Measurements from ENCODE around the gene CENPK. TPM values are rescaled to one million over a fixed set of nuclear protein-coding genes. Genes with fewer than 3 reads are reported as not detected.
"Not testable (repeated sequence)": the region's sequence is repeated elsewhere in the genome, so short reads cannot be mapped to it uniquely, and the experiment has no call there.

CENPK gene
- total RNA-seq, 2 experiments from 2014 or later, result 78.6 to 85.7 TPM

DNA sequence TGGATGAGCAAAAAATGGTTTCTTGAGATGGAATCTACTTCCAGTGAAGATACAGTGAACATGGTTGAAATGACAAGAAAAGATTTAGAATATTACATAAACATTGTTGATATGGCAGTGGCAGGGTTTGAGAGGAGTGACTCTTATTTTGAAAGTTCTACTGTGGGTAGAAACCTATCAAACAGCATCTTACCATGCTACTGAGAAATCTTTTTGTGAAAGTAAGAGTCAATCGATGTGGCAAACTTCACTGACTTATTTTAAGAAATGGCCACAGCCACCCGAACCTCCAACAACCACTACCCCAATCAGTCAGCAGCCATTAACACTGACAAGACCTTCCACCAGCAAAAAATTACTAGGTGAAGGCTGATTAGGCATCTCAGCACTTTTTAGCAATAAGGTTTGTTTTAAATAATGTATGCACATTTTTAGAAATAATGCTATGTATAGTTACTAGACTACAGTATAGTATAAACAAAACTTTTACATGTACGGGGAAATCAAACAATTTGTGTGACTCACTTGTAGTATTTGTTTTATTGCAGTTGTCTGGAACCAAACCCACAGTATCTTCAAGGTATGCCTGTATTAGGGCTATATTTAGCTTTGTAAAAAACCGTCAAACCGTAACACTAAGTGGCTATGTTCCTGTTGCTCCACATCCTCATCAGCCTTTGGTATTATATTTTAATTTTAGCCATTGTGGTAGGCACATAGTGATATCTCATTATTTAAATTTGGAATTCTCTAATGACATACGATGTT lies 50.6 kb downstream of the CENPK start:
- CTCF ChIA-PET, result no interaction called here
- POLR2A ChIA-PET, result no interaction called here

DNA sequence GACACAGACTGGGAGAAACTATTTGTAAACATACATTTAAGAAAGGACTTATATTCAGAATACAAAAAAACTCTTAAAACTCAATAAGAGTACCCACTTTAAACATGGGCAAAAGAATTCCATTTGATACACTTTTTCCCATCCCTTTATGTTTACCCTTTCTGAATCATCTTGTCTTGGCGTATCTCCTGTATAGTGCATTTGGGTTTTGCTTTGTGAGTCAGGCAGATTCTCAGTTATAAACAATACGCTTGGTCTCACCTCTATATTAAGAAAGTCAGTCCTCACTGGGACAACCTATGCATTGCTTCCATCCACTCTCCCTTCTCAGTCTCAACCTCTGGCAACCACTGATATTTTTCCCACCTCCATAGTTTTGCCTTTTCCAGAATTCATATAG lies 54.0 kb downstream of the CENPK start:
- ChIA-PET CTCF (no interaction called here), POLR2A (no interaction called here)

DNA sequence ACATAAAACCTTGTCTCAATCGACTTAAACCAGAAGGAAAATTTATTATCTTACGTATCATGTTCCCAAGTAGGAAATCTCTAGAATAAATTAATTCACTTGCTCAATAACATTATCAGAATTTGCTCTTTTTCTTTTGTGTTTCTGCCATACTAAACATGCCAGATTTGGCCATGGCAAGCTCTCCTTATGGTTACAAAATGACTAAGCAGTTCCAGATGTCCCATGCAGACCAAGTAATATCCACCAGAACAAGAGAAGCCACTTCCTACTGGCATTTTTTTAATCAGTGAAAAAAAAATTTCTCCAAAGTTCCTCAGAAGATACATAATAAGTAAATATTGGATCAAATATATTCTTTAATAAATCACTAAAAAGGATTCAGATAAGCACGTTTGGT lies 56.0 kb downstream of the CENPK start:
- ChIA-PET CTCF (no interaction called here), POLR2A (no interaction called here)

DNA sequence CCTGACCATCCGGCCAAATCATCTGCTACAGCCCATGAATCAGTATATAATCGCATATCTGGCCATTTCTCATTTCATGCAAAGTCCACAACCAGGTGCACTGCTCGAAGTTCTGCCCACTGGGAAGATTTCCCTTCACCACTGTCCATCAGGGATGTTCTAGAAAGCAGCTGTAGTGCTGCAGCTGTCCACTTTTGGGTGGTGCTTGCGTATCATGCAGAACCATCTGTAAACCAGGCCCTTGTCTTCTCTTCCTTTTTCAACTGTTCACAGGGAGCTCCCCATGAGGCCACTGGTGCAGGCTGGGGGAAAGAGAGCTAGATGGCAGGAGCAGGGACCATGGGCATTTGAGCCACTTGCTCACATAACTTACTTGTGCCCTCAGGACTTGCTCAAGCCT lies 73.8 kb downstream of the CENPK start:
- ChIA-PET CTCF (no interaction called here), POLR2A (no interaction called here)

DNA sequence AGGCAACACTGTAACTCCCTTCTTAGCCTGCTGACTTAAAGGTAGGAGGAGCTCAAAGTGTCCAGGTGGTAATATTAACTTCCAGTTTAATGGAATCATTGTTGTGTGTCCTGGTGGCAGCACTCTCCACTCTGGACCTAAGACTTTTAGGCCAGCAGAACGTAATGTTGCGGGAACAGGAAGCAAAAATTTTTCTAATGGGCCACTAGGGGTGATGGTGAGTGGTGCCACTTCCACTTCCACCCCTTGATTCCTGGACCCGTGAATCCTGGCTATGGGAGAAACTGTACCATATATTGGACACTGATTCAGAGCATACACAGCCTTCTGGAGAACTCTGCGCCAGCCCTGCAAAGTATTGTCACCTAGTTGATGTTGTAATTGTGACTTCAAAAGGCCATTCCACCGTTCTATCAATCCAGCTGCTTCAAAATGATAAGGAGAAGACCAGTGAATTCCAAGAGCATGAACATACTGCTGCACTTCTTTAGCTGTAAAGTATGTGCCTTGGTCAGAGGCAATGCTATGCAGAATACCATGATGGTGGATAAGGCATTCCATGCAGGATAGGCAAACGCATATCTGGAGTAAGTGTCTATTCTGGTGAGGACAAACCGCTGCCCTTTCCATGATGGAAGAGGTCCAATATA lies 74.8 kb downstream of the CENPK start:
- POLR2A ChIA-PET, CTCF ChIA-PET: not testable (repeated sequence)

DNA sequence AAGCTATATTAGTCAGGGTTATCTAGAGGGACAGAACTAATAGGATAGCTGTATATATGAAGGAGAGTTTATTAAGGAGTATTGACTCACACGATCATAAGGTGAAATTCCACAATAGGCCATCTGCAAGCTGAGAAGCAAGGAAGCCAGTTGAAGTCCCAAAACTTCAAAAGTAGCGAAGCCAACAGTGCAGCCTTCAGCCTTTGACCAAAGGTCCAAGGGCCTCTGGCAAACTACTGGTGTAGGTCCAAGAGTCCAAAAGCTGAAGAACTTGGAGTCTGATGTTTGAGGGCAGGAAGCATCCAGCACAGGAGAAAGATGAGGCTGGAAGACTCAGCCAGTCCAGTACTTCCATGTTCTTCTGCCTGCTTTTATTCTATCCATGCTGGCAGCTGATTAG lies 76.2 kb downstream of the CENPK start:
- POLR2A ChIA-PET, CTCF ChIA-PET: not testable (repeated sequence)

DNA sequence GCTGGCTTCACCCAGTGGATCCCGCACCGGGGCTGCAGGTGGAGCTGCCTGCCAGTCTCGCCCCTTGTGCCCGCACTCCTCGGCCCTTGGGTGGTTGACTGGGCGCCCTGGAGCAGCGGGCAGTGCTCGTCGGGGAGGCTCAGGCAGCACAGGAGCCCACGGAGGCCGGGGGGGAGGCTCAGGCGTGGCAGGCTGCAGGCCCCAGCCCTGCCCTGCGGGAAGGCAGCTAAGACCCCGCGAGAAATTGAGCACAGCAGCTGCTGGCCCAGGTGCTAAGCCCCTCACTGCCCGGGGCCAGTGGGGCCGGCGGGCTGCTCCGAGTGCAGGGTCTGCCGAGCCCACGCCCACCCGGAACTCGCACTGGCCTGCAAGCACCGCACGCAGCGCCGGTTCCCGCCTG lies 77.6 kb downstream of the CENPK start:
- ChIA-PET CTCF (interaction anchor here (0.6 kb wide), 1 partner anchor 545 kb away, joined by 3 read pairs; no protein-coding TSS in a partner anchor), POLR2A (no interaction called here)

DNA sequence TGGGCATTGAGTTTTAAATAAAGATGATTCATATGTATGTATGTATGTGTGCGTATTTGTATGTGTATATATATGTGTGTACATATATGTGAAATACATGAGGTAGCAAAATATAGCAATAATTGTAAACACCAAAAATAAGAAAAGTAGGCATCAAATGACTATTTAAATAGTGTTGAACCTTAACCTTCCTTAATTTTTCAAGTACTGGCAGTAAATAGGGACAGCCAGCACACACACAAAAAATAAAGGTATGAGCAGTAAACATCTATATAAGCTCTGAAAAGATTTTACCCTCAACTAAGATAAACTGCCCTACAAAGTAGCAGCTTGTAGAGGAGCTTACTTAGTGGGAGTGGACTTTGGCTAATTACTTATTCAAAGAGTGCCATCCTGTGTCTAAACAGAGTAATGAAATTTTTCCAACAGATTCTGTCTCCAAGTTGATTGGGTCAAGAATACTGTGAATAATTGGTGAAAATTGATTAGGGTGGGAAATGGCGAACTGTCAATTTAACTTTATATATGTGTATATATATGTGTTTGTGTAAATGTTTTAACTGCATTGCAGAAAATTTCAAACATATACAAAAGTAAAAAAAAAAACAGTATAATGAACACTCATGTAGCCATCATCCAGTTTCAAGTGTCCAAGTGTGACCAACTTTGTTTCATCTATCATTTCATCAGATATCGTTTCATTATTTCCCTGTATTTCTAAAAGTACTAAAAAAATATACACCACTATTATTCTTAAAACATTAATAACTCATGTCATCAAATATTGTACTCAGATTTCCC lies 79.2 kb downstream of the CENPK start:
- ChIA-PET CTCF (interaction anchor here (0.8 to 1.6 kb wide), 3 partner anchors 381 to 672 kb away, joined by 3 to 5 read pairs (median 4); no protein-coding TSS in a partner anchor), POLR2A (no interaction called here)

DNA sequence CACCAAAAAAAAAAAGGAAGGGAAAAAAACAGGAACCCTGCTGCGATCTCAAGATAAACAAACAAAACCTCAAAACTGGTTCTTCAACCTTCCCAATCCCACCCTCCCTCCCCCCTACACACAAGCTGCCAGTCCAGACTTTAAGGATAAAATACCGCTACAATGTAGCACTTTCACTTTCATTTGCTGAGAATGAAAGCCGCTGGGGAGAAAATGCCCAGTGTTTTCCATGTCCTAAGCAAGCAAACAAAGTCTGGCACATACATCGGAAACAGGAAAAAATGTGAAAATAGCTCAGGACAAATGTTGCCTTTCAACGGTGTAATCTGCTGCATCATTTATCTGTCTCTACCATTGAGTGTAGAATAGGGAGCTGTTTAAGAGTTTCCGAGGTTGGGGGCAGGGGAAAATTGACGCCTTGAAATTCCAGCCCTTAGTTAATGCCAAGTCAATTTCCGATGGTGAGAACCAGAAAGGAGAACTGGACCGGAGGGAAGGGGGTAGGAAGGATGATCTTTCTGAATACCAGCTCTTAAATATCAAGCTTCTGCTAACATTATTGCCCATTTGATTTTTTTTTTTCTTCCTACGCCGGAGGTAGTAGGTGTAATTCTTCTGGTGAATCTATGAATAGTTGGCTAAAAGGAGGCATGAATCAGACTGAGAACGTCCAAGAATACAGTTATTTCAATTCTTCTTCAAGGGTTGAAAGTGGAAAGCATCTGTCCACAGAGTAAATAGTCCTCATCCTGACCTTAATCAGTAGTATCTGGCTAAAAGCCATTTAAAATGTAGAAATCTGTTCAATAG lies 80.0 kb downstream of the CENPK start:
- ChIA-PET POLR2A (no interaction called here), CTCF (interaction anchor here (0.8 to 1.6 kb wide), 5 partner anchors 380 to 672 kb away, joined by 3 to 5 read pairs (median 4); no protein-coding TSS in a partner anchor)

DNA sequence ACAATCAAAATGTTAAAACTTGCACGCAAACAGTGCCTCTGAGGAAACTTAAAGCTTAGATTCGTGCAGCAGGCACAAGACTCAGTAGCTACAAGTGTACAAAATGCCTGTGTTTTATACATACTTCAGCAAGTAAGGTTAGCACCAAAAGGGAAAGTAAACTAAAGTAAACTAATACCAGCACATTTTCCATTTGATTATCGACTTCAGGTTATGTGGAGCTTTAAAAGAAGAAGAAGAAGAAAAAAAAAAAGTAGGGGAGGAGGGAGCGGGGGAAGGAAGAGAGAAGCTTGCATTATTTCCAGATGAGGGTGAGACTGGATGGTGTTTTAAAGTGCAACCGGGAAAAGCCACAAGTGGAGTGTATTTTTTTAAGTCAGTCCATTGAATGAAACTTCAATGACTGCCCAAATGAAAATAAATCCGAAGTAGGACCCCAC lies 80.7 kb downstream of the CENPK start:
- POLR2A ChIA-PET, result no interaction called here

DNA sequence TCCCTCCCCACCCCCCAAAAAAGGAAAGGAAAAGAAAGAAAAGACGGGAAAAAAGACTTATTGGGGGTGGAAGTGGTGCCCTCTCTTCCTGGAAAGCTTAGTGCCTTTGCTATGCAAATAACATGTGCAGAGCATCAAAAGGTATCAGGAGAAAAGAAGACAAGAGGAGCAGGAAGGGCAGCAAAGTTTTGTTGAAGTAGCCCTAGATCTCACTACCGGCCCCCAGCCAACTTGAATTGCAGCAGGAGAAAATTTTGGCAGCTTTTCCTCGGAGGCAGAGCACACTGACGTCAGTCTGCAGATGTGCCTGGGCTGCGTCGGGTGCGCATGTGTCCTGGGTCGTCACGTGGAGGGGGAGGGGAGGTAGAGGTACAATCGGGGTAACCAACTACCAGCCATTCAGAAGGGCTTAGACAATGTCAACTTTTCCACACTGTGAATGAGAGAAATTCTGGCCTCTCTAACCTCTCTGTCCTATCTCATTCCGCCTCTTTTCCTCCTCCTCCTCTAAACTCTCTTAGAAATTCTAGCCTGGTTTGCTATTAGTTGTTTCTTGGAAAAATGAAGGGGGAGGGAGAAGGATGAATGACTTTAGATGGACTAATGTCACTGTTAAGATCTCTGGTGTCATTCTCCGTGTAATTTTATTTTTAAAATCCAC lies 81.2 kb downstream of the CENPK start, which contains the start of gene ADAMTS6:
ADAMTS6 (minus strand) TSS at position 286 of the 661 bp plus-strand sequence. CDS start 8,247 bp downstream, outside the sequence.
- ChIA-PET POLR2A (interaction anchor here (0.6 to 0.8 kb wide), 3 partner anchors 21 to 725 kb away, joined by 3 to 5 read pairs (median 3); no protein-coding TSS in a partner anchor), CTCF (interaction anchor here (1.1 to 1.5 kb wide), 2 partner anchors 401 to 671 kb away, joined by 3 to 4 read pairs; no protein-coding TSS in a partner anchor)

More for the DNA sequence above, 80.7 kb downstream of the CENPK start:
- CTCF ChIA-PET, result interaction anchor here (1.1 to 1.6 kb wide), 4 partner anchors 402 to 672 kb away, joined by 3 to 5 read pairs (median 4); no protein-coding TSS in a partner anchor

DNA sequence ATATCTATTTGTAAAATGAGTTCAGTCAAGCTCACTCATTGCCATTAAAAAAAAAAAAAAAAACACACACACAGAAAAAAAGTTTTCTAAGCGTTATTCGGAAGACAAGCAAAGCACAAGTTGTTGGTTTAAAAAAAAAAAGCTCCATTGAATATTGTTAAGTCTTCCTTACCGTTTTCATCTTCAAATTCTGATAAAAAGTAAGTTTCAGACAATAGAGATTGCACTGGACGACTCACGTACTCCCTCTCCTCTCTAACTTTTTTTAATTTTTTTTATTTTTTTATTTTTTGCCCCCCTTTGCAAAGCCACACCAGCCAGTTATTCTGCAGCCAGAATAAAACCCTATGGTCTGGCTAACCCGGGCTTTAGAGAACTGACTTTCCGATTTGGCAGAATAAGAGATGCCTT lies 81.8 kb downstream of the CENPK start:
- ChIA-PET CTCF (no interaction called here), POLR2A (interaction anchor here (0.6 to 0.8 kb wide), 3 partner anchors 20 to 724 kb away, joined by 3 to 5 read pairs (median 3); no protein-coding TSS in a partner anchor)

DNA sequence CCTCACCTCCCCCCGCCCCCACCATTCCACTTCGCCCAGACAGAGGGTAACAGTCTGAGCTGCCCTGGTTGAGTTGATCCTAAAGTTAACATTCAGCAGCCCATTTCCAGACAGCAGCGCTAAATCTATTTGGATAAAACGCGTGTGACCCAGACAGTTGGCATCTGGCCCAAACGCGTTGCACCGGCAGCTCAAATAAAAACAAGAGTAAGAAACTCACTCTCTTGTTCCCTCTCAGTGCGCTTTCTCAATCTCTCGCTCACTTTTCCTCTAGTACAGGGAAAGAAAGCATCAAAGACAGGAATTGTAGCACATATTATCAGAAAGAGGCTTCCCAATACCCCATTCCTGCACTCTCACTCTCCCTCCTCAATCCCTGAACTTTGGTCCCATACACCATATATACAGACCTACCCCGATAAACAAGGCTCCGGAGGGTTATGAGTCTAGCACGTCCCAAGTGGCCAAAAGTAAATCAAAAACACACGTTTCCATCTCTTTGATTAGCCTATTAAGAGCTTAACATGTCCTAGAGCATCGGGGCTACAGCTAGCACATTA lies 82.6 kb downstream of the CENPK start:
- POLR2A ChIA-PET, result no interaction called here
- CTCF ChIA-PET, result no interaction called here

DNA sequence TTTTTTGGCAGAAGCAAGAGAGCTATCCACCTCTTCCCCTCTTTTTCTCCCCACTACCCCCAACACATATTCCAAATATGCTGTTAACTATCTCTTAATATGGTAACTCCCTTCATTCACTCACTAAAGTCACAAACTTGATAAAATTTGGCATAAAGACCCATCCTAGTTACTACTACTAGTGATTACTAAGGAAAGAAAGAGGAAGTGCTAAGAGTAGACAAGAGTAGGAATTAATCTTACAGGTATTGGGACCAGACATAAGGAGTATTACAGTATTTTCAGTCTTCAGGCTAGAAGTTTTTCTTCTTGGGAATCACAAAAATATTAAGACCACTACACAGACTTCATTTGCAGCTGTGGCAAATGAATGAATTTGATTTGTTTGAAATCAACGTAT lies 83.4 kb downstream of the CENPK start:
- CTCF ChIA-PET, result no interaction called here
- POLR2A ChIA-PET, result no interaction called here

DNA sequence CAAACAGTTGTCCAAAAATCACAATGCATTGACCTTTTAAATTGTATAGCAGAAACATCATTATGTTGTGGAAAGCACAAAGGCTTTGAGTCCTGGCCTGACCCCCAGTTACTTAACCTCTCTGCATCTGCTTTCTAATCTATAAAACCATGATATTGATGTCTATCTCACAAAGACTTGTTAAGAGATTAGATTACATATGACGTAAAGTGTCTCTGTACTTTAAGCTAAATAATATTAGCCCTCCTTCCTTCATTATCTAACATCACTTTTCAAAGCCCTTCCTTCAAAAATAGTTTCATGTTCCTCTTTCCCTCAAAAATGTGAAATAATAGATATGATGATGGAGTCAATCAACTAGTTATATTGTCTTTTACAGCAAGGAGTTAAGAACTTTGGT lies 84.6 kb downstream of the CENPK start:
- ChIA-PET POLR2A (no interaction called here), CTCF (no interaction called here)

DNA sequence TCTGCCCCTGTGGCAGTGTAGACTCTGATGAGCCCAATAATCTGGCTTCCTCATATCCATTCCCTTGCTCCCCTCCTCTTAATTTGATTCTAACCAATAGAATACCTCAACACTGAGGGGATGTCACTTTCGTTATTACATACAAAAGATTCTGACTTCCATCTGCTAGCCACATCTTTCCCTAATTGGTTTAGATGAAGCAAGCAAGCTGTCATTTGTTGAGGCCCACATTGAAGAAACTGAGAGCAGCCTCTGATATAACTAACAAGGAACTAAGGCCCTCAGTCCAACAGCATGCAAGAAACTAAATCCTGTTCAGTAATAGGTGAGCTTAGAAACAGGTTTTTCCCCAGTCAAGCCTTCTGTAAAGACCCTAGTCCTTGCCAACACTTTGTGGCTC lies 87.1 kb downstream of the CENPK start:
- CTCF ChIA-PET, result no interaction called here

DNA sequence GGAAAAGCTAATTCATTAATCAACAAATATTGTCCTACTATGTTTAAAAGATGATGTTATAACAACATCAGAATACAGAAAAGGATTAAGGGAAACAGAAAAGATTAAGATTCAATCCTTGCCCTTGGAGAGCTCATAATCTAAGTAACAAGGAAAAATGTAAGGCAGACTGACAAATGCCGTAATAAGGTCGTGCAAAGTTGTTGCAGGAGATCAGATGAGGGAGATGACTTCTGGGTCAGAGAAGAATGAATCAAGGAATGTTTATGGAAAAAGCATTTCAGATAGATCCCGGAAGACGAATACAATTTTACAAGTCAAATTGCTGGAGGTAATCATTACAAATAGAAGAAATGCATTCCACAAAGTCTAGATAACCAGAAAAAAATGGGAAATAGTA lies 87.6 kb downstream of the CENPK start:
- POLR2A ChIA-PET, result no interaction called here
- CTCF ChIA-PET, result no interaction called here

More for the DNA sequence above, 87.1 kb downstream of the CENPK start:
- POLR2A ChIA-PET, result no interaction called here

DNA sequence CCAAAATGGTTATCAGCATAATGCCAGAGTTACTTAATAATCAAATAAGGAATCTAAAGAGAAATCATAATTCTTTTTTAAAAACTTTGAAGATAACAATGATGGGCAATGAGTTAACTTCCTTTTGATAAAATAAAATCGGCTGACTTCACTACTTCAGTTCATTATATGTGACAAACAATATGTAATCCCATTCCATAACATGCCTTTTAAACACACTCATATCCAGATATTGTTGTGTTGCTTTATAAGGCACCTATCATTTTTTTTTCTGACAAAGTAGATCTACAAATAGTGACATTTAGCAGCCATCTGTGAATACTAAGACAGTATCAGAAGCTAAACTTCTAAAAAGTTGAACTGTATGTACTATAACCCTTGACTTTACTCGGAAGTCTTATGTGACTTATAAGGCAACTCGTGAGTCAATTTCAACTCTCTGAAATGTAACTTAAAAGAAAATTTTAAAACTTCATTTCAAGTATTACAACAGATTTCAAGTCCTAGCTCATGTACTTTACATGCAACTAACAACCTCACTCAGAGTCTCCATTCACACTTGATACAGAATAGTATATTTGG lies 88.7 kb downstream of the CENPK start:
- ChIA-PET CTCF (interaction anchor here (0.6 kb wide), 1 partner anchor 865 kb away, joined by 3 read pairs; no protein-coding TSS in a partner anchor), POLR2A (no interaction called here)
